ENCODE data around the gene VWA7.

VWA7 gene

DNA sequence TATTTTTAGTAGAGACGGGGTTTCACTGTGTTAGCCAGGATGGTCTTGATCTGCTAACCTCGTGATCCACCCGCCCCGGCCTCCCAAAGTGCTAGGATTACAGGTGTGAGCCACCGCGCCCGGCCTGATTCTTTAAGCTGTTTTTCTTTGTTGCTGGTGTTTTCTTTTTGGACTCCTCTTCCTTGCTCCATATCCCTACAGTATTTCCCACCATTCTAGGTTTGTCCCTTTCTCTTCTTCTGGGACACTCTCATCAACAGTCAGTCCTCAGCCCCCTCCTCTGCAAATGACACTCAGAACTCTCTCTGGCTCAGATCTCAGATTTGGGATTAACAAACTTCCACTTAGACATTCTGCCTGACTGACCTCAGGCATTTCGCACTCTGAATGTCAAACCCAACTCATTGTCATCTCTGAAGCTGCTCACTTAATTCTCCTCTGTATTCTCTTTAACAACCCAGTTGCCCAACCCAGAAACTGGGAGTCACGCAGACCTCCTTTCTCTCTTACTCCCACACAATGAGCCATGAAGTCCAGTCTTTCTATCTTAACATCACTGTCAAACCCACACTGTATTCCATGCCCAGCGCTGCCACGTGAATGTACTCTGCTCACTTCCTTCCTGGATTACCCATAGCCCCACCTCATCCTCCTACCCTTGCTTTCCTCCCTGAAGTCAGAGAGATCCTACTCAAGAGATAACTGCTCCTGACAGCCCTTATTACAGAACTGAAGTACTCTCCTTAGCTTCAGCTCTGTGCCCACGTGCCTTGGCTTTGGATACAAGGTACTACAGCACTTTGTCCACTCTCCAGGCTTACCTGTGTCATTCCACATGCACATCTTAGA, 51.4 kb downstream of the VWA7 start:
- TF ChIP-seq, protein P1, sequence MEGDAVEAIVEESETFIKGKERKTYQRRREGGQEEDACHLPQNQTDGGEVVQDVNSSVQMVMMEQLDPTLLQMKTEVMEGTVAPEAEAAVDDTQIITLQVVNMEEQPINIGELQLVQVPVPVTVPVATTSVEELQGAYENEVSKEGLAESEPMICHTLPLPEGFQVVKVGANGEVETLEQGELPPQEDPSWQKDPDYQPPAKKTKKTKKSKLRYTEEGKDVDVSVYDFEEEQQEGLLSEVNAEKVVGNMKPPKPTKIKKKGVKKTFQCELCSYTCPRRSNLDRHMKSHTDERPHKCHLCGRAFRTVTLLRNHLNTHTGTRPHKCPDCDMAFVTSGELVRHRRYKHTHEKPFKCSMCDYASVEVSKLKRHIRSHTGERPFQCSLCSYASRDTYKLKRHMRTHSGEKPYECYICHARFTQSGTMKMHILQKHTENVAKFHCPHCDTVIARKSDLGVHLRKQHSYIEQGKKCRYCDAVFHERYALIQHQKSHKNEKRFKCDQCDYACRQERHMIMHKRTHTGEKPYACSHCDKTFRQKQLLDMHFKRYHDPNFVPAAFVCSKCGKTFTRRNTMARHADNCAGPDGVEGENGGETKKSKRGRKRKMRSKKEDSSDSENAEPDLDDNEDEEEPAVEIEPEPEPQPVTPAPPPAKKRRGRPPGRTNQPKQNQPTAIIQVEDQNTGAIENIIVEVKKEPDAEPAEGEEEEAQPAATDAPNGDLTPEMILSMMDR (IDR thresholded peaks at IDR 0.05; ENCODE audit: insufficient read depth, low read depth, low read length, missing control alignments) = no peak
- DNase-seq (ENCODE audit: low read depth) = peak; percentile 16
- H3K4me3 ChIP-seq (ENCODE audit: low read length) = no peak overlapping the region

DNA sequence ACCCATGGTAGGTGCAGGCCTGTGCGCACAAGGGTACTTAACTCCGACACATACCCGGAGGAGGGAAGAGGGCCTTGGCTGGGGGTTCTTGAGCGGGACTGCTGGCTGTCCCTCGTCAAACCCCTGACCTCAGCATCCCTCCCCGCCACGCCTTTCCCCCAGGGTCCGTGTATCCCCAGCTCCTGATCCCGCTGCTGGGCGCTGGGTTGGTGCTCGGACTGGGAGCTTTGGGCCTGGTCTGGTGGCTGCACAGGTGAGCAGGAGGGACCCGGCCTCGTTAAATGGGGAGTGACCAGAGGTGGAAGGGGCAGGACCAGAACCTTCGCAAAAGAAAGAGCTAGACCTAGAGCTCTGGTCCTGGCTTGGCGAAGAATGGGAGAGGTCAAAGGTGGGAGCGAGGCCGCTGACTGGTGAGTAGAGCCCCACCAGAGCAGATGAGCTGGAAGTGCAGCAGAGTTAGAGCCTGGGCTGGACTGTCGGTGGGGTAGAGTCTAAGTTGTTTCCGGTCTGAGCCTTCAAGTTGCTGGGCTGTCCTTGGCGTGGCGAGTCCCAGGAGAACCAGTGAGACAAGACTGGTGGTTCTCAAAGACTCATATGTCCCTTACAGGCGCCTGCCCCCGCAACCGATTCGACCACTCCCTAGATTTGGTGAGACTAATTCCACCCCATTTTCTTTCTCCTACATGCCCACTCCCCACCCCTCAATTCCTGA, 53.0 kb downstream of the VWA7 start:
- no peak for DNase-seq (ENCODE audit: low read depth)
- TF ChIP-seq, protein P1 (IDR thresholded peaks at IDR 0.05; ENCODE audit: insufficient read depth, low read depth, low read length, missing control alignments) = no peak
- no peak overlapping the region for H3K4me3 ChIP-seq (ENCODE audit: low read length)

DNA sequence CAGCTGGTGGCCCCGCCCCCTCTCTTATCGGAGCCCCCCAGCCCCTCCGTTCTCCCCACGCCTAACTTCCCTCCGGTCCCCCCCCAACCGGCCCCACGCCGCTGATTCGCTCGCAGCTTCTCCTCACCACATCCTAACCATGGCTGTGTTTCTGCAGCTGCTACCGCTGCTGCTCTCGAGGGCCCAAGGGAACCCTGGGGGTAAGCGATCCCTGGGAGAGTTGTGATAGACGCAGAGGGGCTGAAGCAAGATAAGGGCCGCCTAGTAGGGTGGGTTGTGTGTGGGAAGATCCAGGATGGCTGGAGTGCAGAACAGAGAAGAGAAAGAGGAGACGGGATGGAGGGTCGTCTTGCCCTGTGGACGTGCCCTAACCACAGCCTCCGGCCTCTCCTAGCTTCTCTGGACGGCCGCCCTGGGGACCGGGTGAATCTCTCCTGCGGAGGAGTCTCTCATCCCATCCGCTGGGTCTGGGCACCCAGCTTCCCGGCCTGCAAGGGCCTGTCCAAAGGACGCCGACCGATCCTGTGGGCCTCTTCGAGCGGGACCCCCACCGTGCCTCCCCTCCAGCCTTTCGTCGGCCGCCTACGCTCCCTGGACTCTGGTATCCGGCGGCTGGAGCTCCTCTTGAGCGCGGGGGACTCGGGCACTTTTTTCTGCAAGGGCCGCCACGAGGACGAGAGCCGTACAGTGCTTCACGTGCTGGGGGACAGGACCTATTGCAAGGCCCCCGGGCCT, 53.7 kb downstream of the VWA7 start, which contains the start of gene MPIG6B:
MPIG6B (plus strand) TSS at position 129 of the 735 bp plus-strand sequence; CDS start at position 140, 11 bp downstream.
- H3K4me3 ChIP-seq (ENCODE audit: low read length) = no peak within 1 kb of the TSS
- no peak for DNase-seq (ENCODE audit: low read depth)
- TF ChIP-seq, protein P1 (IDR thresholded peaks at IDR 0.05; ENCODE audit: insufficient read depth, low read depth, low read length, missing control alignments) = no peak

DNA sequence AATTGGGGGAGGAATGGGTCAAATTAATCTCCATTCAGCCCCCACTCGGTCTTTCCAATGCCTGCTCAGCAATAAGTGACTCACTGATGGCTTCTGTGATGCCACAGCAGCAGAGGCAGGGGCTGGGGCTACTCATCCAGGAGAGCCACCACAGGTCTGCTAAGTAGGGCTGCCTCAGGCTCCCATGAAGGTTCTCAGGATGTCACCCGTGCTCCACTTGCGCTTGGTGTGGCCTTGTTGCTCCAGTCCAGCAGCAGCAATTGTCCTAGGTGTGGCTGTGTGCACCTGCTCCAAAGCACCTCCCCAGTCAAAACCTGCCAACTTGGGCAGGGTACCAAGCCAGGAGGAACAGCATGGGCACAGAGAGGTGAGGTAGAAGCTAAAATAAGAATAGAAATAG, 55.0 kb downstream of the VWA7 start:
- H3K4me3 ChIP-seq (ENCODE audit: low read length) = no peak overlapping the region
- no peak for DNase-seq (ENCODE audit: low read depth)
- TF ChIP-seq, protein P1 (IDR thresholded peaks at IDR 0.05; ENCODE audit: insufficient read depth, low read depth, low read length, missing control alignments) = no peak

DNA sequence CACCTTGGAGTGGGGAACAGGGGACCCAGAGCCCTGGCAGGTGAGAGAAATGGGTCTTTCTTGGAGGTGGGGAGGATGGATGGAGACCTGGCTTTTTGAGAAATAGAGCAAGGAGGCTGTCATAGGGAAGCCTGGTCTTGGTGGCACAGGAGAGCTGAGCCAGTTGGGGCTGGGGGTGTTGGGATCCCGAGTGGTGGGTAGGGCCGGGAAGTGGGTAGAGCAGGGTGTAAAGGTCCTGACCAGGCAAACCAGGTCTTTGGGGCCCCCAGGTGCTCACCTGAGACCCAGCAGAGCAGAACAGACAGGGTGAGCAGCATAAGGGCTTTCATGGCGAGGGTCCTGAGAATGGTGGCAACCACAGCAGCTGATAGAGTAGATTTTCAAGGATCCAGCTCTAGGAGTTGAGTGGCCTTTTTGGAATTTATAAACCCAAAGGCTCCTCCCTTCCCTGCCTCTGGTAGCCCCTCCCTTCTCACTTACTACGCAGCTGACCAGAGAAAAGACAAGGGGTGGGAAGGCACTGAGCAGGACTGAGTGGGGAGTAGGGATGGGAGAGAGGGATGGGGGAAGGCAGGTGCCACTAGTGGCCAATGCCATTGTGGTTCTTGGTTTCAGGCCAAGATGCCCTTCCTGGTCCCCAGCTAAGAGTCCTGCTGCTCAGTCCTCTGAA, 55.6 kb downstream of the VWA7 start, which contains the start of gene LY6G6C:
LY6G6C (minus strand) TSS at position 396 of the 670 bp plus-strand sequence; CDS start at position 329, 67 bp downstream.
- H3K4me3 ChIP-seq (ENCODE audit: low read length) = no peak within 1 kb of the TSS
- no peak for DNase-seq (ENCODE audit: low read depth)
- TF ChIP-seq, protein P1 (IDR thresholded peaks at IDR 0.05; ENCODE audit: insufficient read depth, low read depth, low read length, missing control alignments) = no peak

- peak overlapping the region; percentile 41 for H3K4me3 ChIP-seq (ENCODE audit: low read length)
- TF ChIP-seq, protein P1 (IDR thresholded peaks at IDR 0.05; ENCODE audit: insufficient read depth, low read depth, low read length, missing control alignments) = no peak
- DNase-seq (ENCODE audit: low read depth) = peak; percentile 91
Observed at GRCh38 chr6:31720196-31720770, 56.8 kb downstream of the VWA7 start.

Measured in epithelial cell of esophagus (primary cell).